Measurements from ENCODE around the gene UTS2B.
"Not testable (repeated sequence)": the region's sequence is repeated elsewhere in the genome, so short reads cannot be mapped to it uniquely, and the experiment has no call there.

UTS2B gene

DNA sequence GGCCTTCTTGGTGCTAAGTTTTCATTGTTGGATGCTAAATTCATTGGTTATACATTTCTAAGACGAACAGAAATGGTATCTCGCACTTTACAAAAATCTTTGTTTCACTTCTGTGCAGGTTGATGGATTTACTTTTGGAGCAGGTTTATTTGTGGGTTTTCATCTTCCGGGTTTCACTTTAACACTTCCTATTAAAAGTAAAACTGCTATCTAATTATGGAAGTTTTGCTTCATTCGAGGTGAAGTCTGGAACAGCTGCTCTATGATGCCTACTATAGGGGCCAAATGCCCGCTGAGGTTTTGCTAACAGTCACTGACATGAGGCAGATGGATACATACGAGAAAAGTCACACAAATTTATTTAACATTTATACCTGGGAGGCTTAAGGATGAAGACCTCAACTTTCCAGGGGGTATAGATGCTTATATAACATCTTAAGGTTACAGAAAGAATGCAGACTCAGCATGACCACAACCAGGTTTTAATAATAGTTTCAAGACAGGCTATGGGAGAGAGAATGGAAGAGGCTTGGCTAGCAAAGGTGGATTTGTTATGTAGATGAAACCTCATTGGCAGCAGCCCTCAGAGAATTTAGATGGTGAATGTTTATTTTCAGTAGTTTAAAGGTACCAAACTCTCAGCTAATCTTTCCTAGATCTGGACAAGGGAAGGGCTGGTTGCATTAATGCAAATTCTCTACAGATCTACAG, 77.1 kb downstream of the UTS2B start:
- TF ChIP-seq, protein P1, sequence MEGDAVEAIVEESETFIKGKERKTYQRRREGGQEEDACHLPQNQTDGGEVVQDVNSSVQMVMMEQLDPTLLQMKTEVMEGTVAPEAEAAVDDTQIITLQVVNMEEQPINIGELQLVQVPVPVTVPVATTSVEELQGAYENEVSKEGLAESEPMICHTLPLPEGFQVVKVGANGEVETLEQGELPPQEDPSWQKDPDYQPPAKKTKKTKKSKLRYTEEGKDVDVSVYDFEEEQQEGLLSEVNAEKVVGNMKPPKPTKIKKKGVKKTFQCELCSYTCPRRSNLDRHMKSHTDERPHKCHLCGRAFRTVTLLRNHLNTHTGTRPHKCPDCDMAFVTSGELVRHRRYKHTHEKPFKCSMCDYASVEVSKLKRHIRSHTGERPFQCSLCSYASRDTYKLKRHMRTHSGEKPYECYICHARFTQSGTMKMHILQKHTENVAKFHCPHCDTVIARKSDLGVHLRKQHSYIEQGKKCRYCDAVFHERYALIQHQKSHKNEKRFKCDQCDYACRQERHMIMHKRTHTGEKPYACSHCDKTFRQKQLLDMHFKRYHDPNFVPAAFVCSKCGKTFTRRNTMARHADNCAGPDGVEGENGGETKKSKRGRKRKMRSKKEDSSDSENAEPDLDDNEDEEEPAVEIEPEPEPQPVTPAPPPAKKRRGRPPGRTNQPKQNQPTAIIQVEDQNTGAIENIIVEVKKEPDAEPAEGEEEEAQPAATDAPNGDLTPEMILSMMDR (IDR thresholded peaks at IDR 0.05), result no peak
- no peak for DNase-seq (ENCODE audit: low spot score)
- Histone ChIP-seq H3K27ac (no peak overlapping the region), H3K4me3 (no peak overlapping the region)

DNA sequence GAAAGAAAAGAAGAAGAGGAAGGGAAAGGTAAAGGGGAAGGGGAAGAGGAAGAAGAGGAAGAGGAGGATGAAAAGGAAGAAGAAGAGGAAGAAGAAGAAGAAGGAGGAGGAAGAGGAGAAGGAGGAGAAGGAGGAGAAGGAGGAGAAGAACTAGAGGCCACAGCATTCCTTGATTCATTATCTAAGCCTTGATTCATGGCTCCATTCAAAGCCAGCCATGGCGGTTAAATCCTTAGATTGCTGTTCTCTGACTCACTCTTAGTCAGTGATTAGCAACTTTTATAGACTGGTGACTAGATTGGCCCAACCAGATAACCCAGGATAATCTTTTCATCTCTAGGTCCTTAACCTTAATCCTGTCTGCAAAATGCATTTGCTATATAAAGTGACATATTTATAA, 83.7 kb downstream of the UTS2B start:
- Histone ChIP-seq H3K4me3 (no peak overlapping the region), H3K27ac (no peak overlapping the region)
- TF ChIP-seq, protein P1 (IDR thresholded peaks at IDR 0.05), result no peak
- no peak for DNase-seq (ENCODE audit: low spot score)

DNA sequence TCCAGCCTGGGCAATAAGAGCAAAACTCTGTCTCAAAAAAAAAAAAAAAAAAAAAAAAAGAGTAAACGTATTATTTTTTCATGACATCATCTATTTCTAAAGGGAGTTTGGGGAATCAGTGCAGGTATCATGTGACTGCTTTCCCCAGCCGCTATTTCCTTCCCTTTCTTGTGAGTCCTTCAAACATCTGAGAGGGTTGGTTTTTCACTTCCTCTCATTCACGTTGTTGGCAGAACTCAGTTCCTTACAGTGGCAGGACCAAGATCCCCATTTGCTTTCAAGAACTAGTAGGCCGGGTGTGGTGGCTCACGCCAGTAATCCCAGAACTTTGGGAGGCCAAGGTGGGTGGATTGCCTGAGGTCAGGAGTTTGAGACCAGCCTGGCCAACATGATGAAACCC, 84.3 kb downstream of the UTS2B start:
- not testable (repeated sequence) for DNase-seq (ENCODE audit: low spot score); H3K4me3 ChIP-seq; H3K27ac ChIP-seq

DNA sequence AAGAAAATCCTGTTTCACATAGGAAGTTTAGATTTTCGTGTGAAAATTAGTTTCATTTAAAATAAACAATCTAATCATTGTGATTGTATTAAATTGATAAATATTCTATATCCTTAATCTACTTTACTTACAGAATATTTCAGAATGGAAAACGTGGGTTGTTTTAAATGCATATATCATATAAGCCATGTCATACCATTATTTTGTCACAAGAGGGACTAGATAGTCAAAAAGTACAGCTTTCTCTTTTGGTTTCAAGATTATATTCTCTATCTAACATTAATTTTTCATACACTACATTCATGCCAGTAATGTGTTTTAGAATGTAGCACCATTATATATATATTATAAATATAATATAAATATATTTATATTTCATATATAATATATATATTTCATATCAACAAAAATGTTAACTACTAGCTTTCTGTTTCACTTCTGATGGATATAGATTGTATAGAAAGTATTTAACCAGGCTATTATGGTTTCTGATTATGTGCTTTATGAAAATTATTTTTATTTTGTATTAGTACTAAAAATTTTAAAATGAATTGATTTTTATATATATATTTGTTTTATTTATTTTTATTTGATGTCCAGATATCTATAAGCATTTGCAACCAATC, 86.0 kb downstream of the UTS2B start:
- TF ChIP-seq, protein P1 (IDR thresholded peaks at IDR 0.05), result no peak
- Histone ChIP-seq H3K4me3 (no peak overlapping the region), H3K27ac (no peak overlapping the region)
- DNase-seq (ENCODE audit: low spot score), result no peak

DNA sequence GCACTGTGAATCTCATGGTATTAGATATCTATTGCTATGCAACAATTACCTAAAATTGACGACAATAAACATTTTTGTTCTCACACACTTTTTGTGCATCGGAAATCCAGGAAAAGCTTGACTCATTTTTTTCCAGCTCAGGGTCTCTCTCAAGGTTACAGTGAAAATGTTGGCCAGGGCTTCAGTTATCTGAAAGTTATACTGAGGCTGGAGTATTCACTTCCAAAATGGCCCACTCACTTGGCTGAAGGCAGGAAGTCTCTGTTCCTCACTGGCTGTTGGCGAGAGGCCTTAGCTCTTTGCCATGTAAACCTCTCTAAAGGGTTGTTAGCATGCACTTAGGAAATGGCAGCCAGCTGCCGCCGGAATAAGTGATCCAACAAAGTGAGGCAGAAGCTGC, 89.8 kb downstream of the UTS2B start:
- DNase-seq (ENCODE audit: low spot score), result no peak
- TF ChIP-seq, protein P1 (IDR thresholded peaks at IDR 0.05), result no peak
- Histone ChIP-seq H3K27ac (no peak overlapping the region), H3K4me3 (no peak overlapping the region)

DNA sequence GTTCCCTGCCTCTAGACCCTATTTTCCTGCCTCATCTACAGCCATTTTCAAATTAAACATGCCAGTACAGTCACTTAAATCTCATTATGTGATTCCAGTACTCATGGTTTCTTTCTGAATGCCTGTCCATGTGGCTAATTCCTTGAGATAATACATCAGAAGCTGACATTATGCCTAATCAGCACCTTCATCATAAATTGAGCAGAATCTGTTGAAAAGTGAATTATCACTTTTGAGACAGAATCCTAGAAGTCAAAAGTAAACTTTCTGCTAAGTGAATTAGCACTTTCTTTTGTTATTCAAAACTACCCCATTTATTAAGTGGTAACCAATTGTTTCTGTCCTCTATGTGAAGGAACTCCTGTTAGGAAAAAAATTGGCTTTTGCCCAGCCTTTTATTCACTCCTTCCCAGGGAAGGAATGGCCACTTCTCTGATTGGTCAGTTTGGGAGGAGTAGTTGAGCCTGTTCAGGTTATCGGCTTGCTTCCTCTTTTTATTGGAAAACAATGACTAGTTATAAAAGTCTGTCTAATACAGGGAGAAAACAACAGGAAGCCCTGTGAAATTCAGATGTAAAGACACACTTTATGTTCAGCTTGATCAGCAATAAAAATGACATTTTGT, 90.8 kb downstream of the UTS2B start:
- TF ChIP-seq, protein P1 (IDR thresholded peaks at IDR 0.05), result no peak
- no peak for DNase-seq (ENCODE audit: low spot score)

DNA sequence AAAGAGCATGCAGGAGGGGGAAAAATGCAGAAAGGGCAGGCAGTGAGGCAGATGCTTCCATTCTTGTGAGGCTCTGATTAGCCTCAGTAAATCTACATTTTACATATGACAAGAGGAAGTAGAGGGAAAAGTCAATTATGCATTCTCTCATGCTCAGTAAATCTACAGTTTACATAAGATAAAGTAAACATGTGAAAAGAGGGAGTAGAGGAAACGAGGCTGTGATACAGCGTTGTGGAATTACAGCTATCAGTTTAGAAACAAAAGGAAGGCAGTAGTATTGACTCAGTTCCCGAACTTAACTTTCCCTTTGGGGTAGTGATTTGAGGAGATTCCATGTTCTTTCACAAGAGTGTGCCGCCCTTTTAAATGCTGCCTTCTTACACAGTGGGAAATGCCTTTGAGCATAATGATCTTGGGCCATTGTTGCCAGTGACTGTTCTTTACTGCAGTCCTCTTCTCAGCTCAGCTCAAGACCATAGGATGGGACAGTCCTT, 92.0 kb downstream of the UTS2B start:
- DNase-seq (ENCODE audit: low spot score), result no peak
- no peak overlapping the region for H3K4me3 ChIP-seq
- TF ChIP-seq, protein P1 (IDR thresholded peaks at IDR 0.05), result no peak
- no peak overlapping the region for H3K27ac ChIP-seq

More for the DNA sequence above, 90.8 kb downstream of the UTS2B start:
- H3K27ac ChIP-seq, result no peak overlapping the region
- no peak overlapping the region for H3K4me3 ChIP-seq
